GM18858 (cell line): Measurements from ENCODE around the gene APCDD1L.
"Not testable (repeated sequence)": the region's sequence is repeated elsewhere in the genome, so short reads cannot be mapped to it uniquely, and the experiment has no call there.

Experiments used
- ATAC-seq: cut with Tn5 transposase; IDR thresholded peaks from one replicate; pipeline ENCODE4 v1.9.1; 2021; ENCODE audit not compliant: unreplicated experiment

The APCDD1L gene

DNA sequence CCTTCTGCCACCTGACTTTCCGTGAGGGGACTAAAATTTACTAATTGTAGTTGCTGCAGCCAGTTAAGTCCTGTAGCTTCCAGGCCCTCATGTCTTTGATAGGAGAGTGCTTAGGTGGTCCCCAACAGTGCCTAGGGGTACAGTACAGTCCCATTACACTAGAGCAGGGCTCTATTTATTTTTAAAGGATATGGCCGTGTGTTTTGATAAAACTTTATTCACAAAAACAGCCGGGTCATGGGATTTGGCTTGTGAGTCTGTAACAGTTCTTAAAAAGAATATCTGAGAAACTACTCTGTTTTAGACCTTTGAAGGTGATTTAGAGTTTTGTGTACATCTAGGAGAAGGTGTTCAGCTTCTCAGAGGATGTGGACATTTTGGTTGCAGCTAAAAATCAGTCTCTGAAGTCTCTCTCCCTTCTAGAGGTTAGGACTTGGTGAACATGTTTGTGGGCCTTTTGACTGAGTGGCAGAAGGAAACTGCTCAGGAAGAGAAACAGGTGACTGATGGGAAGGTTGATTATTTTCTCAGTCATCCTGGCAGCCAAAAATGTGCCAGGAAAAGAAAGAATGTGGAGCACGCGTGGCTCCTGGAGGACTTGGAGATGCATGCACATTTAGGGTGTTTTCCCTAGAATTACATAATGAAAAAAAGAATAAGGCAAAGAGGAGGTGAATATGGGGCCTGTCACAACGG is 68.8 kb downstream of the APCDD1L start:
- ATAC-seq: no peak

DNA sequence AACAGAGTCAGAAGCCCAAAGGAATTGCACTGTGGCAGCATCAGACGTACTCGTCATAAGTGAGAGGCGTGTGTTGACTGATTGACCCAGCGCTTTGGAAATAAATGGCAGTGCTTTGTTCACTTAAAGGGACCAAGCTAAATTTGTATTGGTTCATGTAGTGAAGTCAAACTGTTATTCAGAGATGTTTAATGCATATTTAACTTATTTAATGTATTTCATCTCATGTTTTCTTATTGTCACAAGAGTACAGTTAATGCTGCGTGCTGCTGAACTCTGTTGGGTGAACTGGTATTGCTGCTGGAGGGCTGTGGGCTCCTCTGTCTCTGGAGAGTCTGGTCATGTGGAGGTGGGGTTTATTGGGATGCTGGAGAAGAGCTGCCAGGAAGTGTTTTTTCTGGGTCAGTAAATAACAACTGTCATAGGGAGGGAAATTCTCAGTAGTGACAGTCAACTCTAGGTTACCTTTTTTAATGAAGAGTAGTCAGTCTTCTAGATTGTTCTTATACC is 70.4 kb downstream of the APCDD1L start:
- no peak for ATAC-seq

- no peak for ATAC-seq
Measured at GRCh38 chr20:58441723-58442122, 73.5 kb downstream of the APCDD1L start.

GRCh38 chr20:58440021-58440767 is 75.0 kb downstream of the APCDD1L start:
- no peak for ATAC-seq

DNA sequence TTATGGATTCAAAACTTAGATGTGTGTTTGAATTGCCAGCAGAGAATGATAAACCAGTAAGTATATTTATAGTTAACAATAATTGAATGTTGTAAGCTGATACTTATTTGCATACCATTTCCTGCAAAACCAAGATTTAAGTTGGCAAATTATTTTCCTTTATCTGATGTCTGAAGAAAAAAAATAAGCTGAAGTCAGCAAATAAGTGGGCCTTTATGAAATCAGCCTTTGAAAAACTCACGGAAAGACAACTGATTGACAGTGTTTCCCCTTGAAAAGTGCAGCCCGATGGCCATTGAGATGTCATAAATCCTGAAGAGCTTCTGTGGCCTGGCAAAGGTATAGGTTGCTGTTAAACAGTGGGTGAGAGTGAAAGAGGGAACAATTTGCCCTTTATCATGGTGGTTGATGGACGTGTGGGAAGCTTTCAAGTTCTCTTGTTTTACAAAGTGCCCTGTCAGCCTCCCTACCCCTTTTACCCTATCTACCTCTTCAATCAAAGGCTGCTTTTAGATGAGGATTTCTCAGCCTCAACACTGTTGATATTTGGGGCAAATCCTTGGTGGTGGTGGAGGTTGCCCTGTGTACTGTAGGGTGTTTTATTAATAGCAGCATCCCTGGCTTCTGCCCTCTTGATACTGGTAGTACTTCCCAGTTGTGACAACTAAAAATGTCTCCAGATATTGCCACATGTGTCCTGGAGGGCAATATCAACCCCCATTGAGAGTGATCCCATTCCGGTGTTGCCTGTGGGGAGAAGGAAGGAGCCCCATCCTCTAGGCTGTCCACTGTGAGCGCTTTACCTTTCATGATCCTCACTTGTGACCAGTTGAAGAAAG is 76.0 kb downstream of the APCDD1L start:
- ATAC-seq: no peak

GRCh38 chr20:58436868-58437645 is 78.1 kb downstream of the APCDD1L start:
- no peak for ATAC-seq

GRCh38 chr20:58435237-58435636 is 80.0 kb downstream of the APCDD1L start:
- ATAC-seq: no peak

DNA sequence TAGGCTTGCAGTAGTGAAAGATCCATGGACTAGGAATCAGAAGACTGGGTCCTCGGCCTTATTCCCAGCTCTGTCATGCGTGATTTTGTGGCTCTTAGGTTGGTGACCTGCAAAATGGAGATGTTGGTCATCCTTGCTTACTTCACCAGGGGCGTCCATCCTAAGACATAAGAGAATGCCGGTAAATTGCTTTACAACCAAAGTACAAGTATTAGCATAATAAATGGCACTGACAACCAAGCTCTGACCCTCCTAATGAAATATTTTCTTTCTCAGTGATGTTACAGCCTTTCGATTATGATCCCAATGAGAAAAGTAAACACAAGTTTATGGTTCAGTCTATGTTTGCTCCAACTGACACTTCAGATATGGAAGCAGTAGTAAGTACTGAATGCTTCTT is 80.9 kb downstream of the APCDD1L start:
- no peak for ATAC-seq

DNA sequence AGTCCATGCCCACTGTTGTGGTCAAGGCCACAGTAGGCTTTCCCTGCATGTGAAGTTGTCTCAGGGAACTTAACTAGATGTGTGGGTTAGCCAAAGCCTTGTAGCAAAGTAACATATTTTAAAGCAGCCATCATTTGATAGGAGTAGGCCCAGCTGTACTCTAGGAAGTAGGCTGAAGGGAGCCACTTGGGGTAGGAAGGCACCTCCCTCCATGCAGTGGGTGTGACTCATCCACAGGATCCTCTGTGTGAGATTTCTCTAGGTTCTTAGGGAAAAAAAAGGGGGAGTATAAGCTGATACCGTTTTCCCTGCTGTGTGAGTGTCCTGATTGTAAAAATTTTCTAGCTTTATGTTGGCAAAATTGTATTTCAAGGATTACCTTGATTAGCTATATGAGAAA is 81.4 kb downstream of the APCDD1L start:
- ATAC-seq: no peak

GRCh38 chr20:58433029-58433647 is 82.1 kb downstream of the APCDD1L start:
- no peak for ATAC-seq

DNA sequence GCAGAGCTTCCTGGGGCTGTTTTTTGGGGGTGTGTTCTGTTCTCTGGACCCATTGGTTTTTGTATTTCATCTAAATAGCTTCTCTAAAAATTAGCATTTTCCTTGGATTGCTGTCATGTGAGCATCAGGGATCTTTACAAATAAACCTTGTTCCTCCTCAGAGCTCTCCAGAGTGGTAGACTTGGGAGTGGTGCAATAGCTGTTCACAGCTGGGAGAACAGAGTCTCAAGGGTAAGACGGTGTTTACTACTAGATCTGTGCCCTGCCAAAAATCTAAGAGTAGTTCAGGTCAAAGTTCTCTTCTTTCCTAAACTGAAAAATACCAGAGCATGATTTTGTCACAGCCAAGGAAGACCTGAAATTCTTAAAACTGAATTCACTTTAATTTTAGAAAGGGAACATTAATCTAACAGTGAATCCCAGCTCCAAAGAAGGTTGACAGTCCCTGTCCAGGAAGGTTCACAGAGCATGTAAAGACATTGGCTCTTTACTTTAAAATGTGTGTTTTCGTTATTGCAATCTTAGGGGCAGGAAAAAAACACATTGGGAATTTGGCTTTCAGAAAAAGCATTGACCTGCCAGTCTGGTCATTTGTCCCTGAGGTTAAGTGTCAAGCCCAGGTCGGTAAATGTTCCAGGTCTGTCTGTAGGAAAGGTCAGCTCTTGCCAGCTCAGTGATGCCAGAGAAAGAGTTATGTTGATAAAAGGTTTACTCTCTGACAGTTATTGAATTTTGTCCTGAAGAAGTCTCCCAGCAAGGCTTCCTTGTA is 82.8 kb downstream of the APCDD1L start:
- no peak for ATAC-seq

DNA sequence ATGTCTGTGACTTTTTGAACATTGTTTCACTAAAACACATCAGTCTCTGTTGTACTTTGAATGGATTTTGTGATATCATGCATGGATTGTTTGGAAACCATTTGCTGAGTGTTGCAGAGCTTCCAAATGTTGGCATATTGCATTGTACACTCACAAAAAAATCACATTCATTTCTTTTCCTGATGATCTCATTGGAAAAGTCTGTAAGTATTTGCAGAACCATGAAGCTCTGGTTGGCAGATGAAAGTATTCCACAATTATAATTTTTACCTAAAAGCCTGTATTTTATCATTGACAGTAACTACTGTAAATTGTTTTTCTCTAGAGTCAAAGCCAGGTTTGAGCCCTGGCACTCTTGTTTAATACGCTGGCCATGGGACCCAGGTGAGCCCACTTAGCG is 84.1 kb downstream of the APCDD1L start:
- ATAC-seq: no peak

GRCh38 chr20:58429303-58429702 is 85.9 kb downstream of the APCDD1L start:
- ATAC-seq: no peak

- no peak for ATAC-seq
Measured at GRCh38 chr20:58428364-58428763, 86.8 kb downstream of the APCDD1L start.

GRCh38 chr20:58427571-58427970 is 87.6 kb downstream of the APCDD1L start:
- ATAC-seq: not testable (repeated sequence)

DNA sequence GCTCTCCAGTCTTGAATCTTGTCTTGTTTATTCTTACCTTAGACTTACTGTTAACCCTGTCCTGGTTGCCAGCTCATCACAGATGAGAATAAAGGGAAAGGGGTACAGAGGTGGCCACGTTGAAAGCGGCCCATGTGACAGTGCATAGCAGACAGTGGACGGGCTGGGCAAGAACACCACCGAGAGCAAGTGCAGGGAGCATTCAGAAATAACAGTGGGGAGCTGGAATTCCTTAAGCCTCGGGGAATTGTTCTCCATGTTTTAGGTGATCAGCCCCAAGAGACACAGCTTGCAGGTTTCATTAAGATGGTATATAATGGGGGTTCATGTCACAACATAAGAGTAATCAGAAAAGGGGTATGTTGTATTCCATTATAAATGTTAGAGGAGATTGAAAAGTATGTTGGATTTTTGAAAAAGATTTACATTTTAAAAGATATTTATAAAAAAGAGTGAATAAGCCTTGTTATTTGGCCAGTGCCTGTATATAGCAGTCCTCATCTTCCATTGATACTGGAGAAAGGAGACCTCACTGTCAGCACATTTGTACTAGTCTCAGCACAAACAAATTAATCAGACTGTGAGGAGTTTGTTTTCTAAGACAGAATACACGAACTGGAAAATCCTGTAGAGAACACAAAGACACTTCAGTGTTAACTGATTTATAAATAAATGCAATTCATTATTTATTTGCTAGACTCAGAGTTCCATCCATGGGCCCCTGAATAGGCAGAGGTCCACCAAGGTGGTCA is 90.8 kb downstream of the APCDD1L start:
- ATAC-seq: no peak

DNA sequence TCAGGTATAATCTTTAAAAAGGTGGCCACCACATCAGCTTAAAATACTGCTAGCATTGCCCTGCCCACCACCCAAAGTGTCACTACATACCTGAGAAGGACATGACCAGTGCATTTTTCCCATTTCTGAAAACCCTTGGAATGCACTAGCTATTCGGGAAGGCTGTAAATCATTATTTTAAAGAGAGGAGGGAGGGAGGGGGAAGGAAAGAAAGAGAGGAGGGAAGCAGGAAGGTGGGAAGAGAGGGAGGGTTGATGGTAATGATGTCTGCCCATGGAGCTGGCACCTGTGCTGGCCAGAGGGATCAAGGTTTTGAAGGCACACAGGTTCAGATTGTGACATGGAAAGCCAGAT is 93.7 kb downstream of the APCDD1L start:
- ATAC-seq: no peak

DNA sequence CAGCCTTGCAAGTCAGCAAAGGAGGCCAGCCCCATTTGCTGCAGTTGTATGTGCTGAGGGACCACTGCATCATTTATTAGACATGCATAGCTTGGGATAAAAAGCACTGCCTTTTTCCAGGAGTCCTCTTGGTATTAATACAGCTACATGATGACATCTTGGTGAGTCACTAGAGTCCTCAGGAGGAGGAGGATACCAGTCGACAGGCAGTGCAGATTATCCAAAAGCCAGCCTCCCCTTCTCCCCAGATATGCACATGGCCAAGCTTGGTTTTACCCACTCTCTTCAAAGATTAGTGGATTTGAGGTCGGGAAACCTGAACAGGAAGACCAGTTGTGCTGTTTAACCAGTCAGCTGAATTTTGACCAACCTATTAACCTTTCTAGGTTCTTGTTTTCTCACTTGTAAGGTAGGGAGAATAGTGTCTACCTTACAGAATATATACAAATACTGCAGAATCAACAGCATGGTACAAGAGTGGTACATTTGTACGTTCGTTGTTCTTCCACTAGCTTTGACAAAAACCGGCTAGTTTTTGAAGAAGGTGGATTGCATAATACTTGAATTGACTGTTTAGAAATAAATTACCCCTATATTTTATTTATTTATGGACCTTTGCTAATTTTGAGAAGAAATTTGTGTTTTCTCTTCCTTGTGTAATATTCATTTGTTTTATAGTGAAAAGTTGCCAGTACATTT is 94.3 kb downstream of the APCDD1L start:
- ATAC-seq: no peak
